ENCODE measurements around the gene TAPBP. TPM values are rescaled to one million over a fixed set of nuclear protein-coding genes. Genes with fewer than 3 reads are reported as not detected.

Gene TAPBP
- total and polyA plus RNA-seq, 2 of the 8 experiments (the other 6 are each of a cell fraction or from before 2014, with no cell fraction given) = 24.5 to 35.4 TPM

- peak overlapping the region; percentile 5; the same call in 1 of the 2 replicates for H2BK5ac ChIP-seq (ENCODE audit: low read depth, low read length)
- no peak overlapping the region for H2BK15ac ChIP-seq (ENCODE audit: low read length)
- H3K4ac ChIP-seq (replicated peaks; ENCODE audit: insufficient read length, low read depth, low read length) = no peak overlapping the region
- POLR2A ChIA-PET (ENCODE audit: partially characterized antibody) = interaction anchor here (0.9 to 3.0 kb wide), 20 partner anchors 9 to 282 kb away, joined by 3 to 26 read pairs (median 4); partner anchors contain the start of genes B3GALT4, RING1, RPS18 and VPS52
- no peak overlapping the region for H3K56ac ChIP-seq (replicated peaks; ENCODE audit: insufficient read length, low read depth, low read length)
- H3K36me3 ChIP-seq (ENCODE audit: control insufficient read depth in 2 of 4, insufficient read depth in 4 of 4, low read length in 3 of 4) = peaks cover 0 to 2% (median 0%) of the 10 kb centered on the region in 4 experiments; a peak in 1 of 8 replicates
- TF ChIP-seq RFX5 (IDR thresholded peaks at IDR 0.05; ENCODE audit: borderline replicate concordance, low read depth, low read length) = no peak
- no peak for TF ChIP-seq ASH2L (IDR thresholded peaks at IDR 0.05; ENCODE audit: low read length)
- TF ChIP-seq TEAD4 (IDR thresholded peaks at IDR 0.05; ENCODE audit: low read depth, low read length) = no peak
- no peak for TF ChIP-seq GABPA (IDR thresholded peaks at IDR 0.05; ENCODE audit: borderline replicate concordance, insufficient read depth, low read length)
- no peak for TF ChIP-seq CEBPB (IDR thresholded peaks at IDR 0.05; ENCODE audit: low read depth, low read length)
- TF ChIP-seq EGR1 (IDR thresholded peaks at IDR 0.05; ENCODE audit: borderline replicate concordance, low read depth, low read length) = no peak
- TF ChIP-seq SP4 (IDR thresholded peaks at IDR 0.05; ENCODE audit: low read length) = no peak
- peak overlapping the region; percentile 33 to 73 (median 70) for H3K4me3 ChIP-seq (ENCODE audit: extremely low read depth in 1 of 4, insufficient read depth in 2 of 4, low read depth in 3 of 4, low read length in 4 of 4)
- no peak overlapping the region for H4K8ac ChIP-seq (ENCODE audit: extremely low read depth, insufficient read depth, low read length)
- 33% methylated on average over 15 of the region's 15 CpGs; no CpG with 5 or more reads in 1 of the 2 experiments for WGBS, 2 experiments (ENCODE audit: extremely low coverage in 1 of 2, insufficient coverage in 1 of 2, insufficient read length in 1 of 2, insufficient replicate concordance in 2 of 2, low coverage in 1 of 2, low lambda C conversion rate in 2 of 2, missing lambda C conversion rate in 1 of 2)
- DNase-seq (ENCODE audit: low read depth in 1 of 2, low spot score in 2 of 2) (no peak), FAIRE-seq (no peak)
- H3K9me3 ChIP-seq (ENCODE audit: insufficient read depth in 2 of 2, low read depth in 1 of 2, low read length in 1 of 2) = no peaks in the 10 kb centered on the region
- peaks cover 9% of the 10 kb centered on the region; the same call in 1 of the 2 replicates for H3K23me2 ChIP-seq (ENCODE audit: low read depth, low read length)
- H4K20me1 ChIP-seq (replicated peaks in 1 of 2; ENCODE audit: control insufficient read depth in 1 of 2, insufficient read depth in 2 of 2, low read length in 2 of 2) = no peaks in the 10 kb centered on the region
- no peak overlapping the region for H3K18ac ChIP-seq (ENCODE audit: extremely low read depth, low read length)
- peaks cover 0 to 10% (median 7%) of the 10 kb centered on the region in 4 experiments; a peak in 4 of 7 replicates for H3K4me1 ChIP-seq (replicated peaks in 1 of 4; ENCODE audit: control insufficient read depth in 3 of 4, insufficient read depth in 4 of 4, low read length in 3 of 4)
- no peak overlapping the region for H3K14ac ChIP-seq (ENCODE audit: insufficient read length)
- no peak overlapping the region for H4K91ac ChIP-seq (replicated peaks; ENCODE audit: insufficient read length, low read length)
- no peak overlapping the region for H2AK5ac ChIP-seq (ENCODE audit: low read depth, low read length)
- H2BK120ac ChIP-seq (replicated peaks; ENCODE audit: low read depth, low read length) = no peak overlapping the region
- no peaks in the 10 kb centered on the region for H3K79me1 ChIP-seq (ENCODE audit: low read depth, low read length)
- H3K79me2 ChIP-seq (ENCODE audit: control insufficient read depth in 1 of 2, insufficient read depth in 2 of 2, low read length in 2 of 2) = no peaks in the 10 kb centered on the region
- CTCF ChIA-PET (ENCODE audit: partially characterized antibody) = interaction anchor here (0.7 to 7.9 kb wide), 17 partner anchors 10 to 249 kb away, joined by 3 to 107 read pairs (median 8); partner anchors contain the start of genes B3GALT4, HSD17B8 and RING1
- no peak overlapping the region for H4K5ac ChIP-seq (ENCODE audit: insufficient read length, low read depth, low read length)
- H2BK12ac ChIP-seq (ENCODE audit: low read depth, low read length) = no peak overlapping the region
- no peak overlapping the region for H2BK20ac ChIP-seq (ENCODE audit: low read length)
- H3K23ac ChIP-seq (ENCODE audit: insufficient read length) = no peak overlapping the region
- peak overlapping the region; percentile 63 to 98 for H3K4me2 ChIP-seq (ENCODE audit: insufficient read depth in 1 of 2, low read depth in 2 of 2, low read length in 2 of 2)
- peaks cover 0 to 21% (median 11%) of the 10 kb centered on the region in 4 experiments; a peak in 6 of 7 replicates for H3K27me3 ChIP-seq (replicated peaks in 1 of 4; ENCODE audit: control insufficient read depth in 3 of 4, extremely low read depth in 1 of 4, insufficient read depth in 3 of 4, low read length in 3 of 4)
- H3K9ac ChIP-seq (replicated peaks in 1 of 4; ENCODE audit: extremely low read depth in 1 of 4, low read depth in 3 of 4, low read length in 3 of 4) = peak overlapping the region; percentile 40 to 72 (median 57)
- H2AFZ ChIP-seq (ENCODE audit: low read length) = 0 out of 2 replicates have a peak overlapping the region, but pooled peaks have one; percentile 77
- peak overlapping the region; percentile 44; the same call in 1 of the 2 replicates for H3K27ac ChIP-seq (ENCODE audit: low read depth, low read length)
Observed at GRCh38 chr6:33249732-33250630, 63.9 kb downstream of the TAPBP start.

Measured in H1 (cell line).